Lower lobe of right lung (tissue), 2 donors: ENCODE data around the gene TMEM233. TPM values are rescaled to one million over a fixed set of nuclear protein-coding genes. Genes with fewer than 3 reads are reported as not detected.
A peak's percentile ranks its signal among the peaks of the same experiment; 100 is the strongest.

Experiments
- ATAC-seq, 2 donors: fragments of 200-7000 bp; cut with Tn5 transposase; one replicate each; pipeline ENCODE4 v1.9.1; 2020 to 2022; ENCODE audit warnings: mild to moderate bottlenecking in 2 of 2, moderate library complexity in 2 of 2
- DNase-seq: peaks from one replicate; pipeline ENCODE4 v3.0.0-alpha.2; 2020
- H3K27ac ChIP-seq: fragments of 200-600 bp; one replicate; pipeline ENCODE4 v1.8.0; 2022
- H3K27me3 ChIP-seq: fragments of 200-600 bp; one replicate; pipeline ENCODE4 v1.8.0; 2022; ENCODE audit warnings: low read depth
- H3K36me3 ChIP-seq: fragments of 200-600 bp; one replicate; pipeline ENCODE4 v1.8.0; 2022; ENCODE audit warnings: mild to moderate bottlenecking
- H3K4me1 ChIP-seq: fragments of 200-600 bp; one replicate; pipeline ENCODE4 v1.8.0; 2022
- H3K4me3 ChIP-seq: fragments of 200-600 bp; one replicate; pipeline ENCODE4 v1.8.0; 2022; ENCODE audit warnings: mild to moderate bottlenecking
- H3K9me3 ChIP-seq: fragments of 200-600 bp; one replicate; pipeline ENCODE4 v1.8.0; 2022
- CTCF ChIP-seq: fragments of 200-600 bp; IDR thresholded peaks from one replicate; pipeline ENCODE4 v1.8.0; 2022; ENCODE audit warnings: antibody characterized with exemption, mild to moderate bottlenecking
- intact Hi-C: fragments of 100-400 bp; cut with DNase I; formaldehyde crosslinking; loops from one replicate; pipeline ENCODE4 v1.11.0; 2022
- total RNA-seq: library from RNA; stranded (reverse); fragmentation: NEBNext Ultra II Directional; extraction: Animal tissue kit (Norgen Biotek cat#: 25700); gene quantifications from one replicate; pipeline ENCODE4 v1.2.1, GENCODE V29; 2021
- donor health status: DM: no; HTN: yes; CAD: no; lungs with severe emphysema.

TMEM233 gene
- total RNA-seq, 1 donor from 2014 or later = 0.47 TPM

- intact Hi-C loops = no loop called here
- Histone ChIP-seq H3K4me3 (no peak overlapping the region), H3K9me3 (no peaks in the 10 kb centered on the region), H3K27ac (no peak overlapping the region), H3K27me3 (no peaks in the 10 kb centered on the region), H3K36me3 (no peaks in the 10 kb centered on the region), H3K4me1 (no peaks in the 10 kb centered on the region)
- TF ChIP-seq CTCF = no peak
- no peak for DNase-seq
- ATAC-seq = no peak
Observed at GRCh38 chr12:119630223-119630780, 36.7 kb downstream of the TMEM233 start.

GRCh38 chr12:119630962-119631550 lies 37.5 kb downstream of the TMEM233 start:
- H3K27ac ChIP-seq = no peak overlapping the region
- H3K36me3 ChIP-seq = no peaks in the 10 kb centered on the region
- no peak for TF ChIP-seq CTCF
- DNase-seq (no peak), ATAC-seq (no peak)
- H3K4me1 ChIP-seq = no peaks in the 10 kb centered on the region
- H3K9me3 ChIP-seq = no peaks in the 10 kb centered on the region
- H3K4me3 ChIP-seq = no peak overlapping the region
- intact Hi-C loops = no loop called here
- no peaks in the 10 kb centered on the region for H3K27me3 ChIP-seq

GRCh38 chr12:119631930-119632678 lies 38.5 kb downstream of the TMEM233 start:
- no peak overlapping the region for H3K4me3 ChIP-seq
- intact Hi-C loops = no loop called here
- no peak for TF ChIP-seq CTCF
- ATAC-seq (no peak), DNase-seq (no peak)
- H3K4me1 ChIP-seq = no peaks in the 10 kb centered on the region
- H3K27me3 ChIP-seq = no peaks in the 10 kb centered on the region
- H3K27ac ChIP-seq = no peak overlapping the region
- no peaks in the 10 kb centered on the region for H3K9me3 ChIP-seq
- no peaks in the 10 kb centered on the region for H3K36me3 ChIP-seq

- no peak overlapping the region for H3K27ac ChIP-seq
- no peaks in the 10 kb centered on the region for H3K27me3 ChIP-seq
- no peaks in the 10 kb centered on the region for H3K4me1 ChIP-seq
- H3K36me3 ChIP-seq = no peaks in the 10 kb centered on the region
- TF ChIP-seq CTCF = no peak
- H3K4me3 ChIP-seq = no peak overlapping the region
- no peak for ATAC-seq
- H3K9me3 ChIP-seq = no peaks in the 10 kb centered on the region
- DNase-seq = no peak
- intact Hi-C loops = no loop called here
Observed at GRCh38 chr12:119634743-119635142, 41.2 kb downstream of the TMEM233 start.

GRCh38 chr12:119642986-119643385 lies 49.4 kb downstream of the TMEM233 start:
- intact Hi-C loops = no loop called here
- Histone ChIP-seq H3K27ac (no peak overlapping the region), H3K27me3 (peaks cover 3% of the 10 kb centered on the region), H3K4me3 (no peak overlapping the region), H3K4me1 (no peaks in the 10 kb centered on the region), H3K36me3 (no peaks in the 10 kb centered on the region), H3K9me3 (no peaks in the 10 kb centered on the region)
- ATAC-seq = no peak
- peak; percentile 15 for TF ChIP-seq CTCF
- no peak for DNase-seq
